Activated T-cell treated with anti-CD3 and anti-CD28 coated beads, Interleukin-2, amount 50 U/mL, for 1 hour (primary cell): ENCODE measurements around the gene GPR157.
"Not testable (repeated sequence)": the region's sequence is repeated elsewhere in the genome, so short reads cannot be mapped to it uniquely, and the experiment has no call there.

Experiments
- DNase-seq: peaks from one replicate; pipeline ENCODE4 v3.0.0-alpha.2; 2020

Gene GPR157

GRCh38 chr1:9145714-9146113, 16.8 kb upstream of the GPR157 start:
- DNase-seq, result no peak

- no peak for DNase-seq
Measured at GRCh38 chr1:9145021-9145668, 16.2 kb upstream of the GPR157 start.

- DNase-seq, result not testable (repeated sequence)
Measured at GRCh38 chr1:9144494-9144893, 15.6 kb upstream of the GPR157 start.

- DNase-seq, result no peak
Measured at GRCh38 chr1:9143250-9143649, 14.3 kb upstream of the GPR157 start.

- no peak for DNase-seq
Measured at GRCh38 chr1:9139930-9140329, 11.0 kb upstream of the GPR157 start.

GRCh38 chr1:9136932-9137331, 8.0 kb upstream of the GPR157 start:
- no peak for DNase-seq

- DNase-seq, result no peak
Measured at GRCh38 chr1:9135073-9135836, 6.4 kb upstream of the GPR157 start.

- no peak for DNase-seq
Measured at GRCh38 chr1:9133870-9134585, 5.1 kb upstream of the GPR157 start.

- peak; percentile 87 for DNase-seq
Measured at GRCh38 chr1:9129266-9130041, 552 bp upstream of the GPR157 start.

- DNase-seq, result no peak
Measured at GRCh38 chr1:9128166-9128519, 759 bp downstream of the GPR157 start.

- no peak for DNase-seq
Measured at GRCh38 chr1:9127395-9128165, 1.3 kb downstream of the GPR157 start.

GRCh38 chr1:9126511-9126910, 2.4 kb downstream of the GPR157 start:
- no peak for DNase-seq

- not testable (repeated sequence) for DNase-seq
Measured at GRCh38 chr1:9125847-9126246, 3.1 kb downstream of the GPR157 start.

- DNase-seq, result no peak
Measured at GRCh38 chr1:9125325-9125724, 3.6 kb downstream of the GPR157 start.

- not testable (repeated sequence) for DNase-seq
Measured at GRCh38 chr1:9124389-9124788, 4.5 kb downstream of the GPR157 start.

- DNase-seq, result not testable (repeated sequence)
Measured at GRCh38 chr1:9123665-9124064, 5.2 kb downstream of the GPR157 start.

GRCh38 chr1:9121496-9122409, 7.1 kb downstream of the GPR157 start:
- peak; percentile 37 for DNase-seq

- no peak for DNase-seq
Measured at GRCh38 chr1:9120312-9120958, 8.5 kb downstream of the GPR157 start.

GRCh38 chr1:9119745-9120144, 9.2 kb downstream of the GPR157 start:
- no peak for DNase-seq

GRCh38 chr1:9118186-9118585, 10.7 kb downstream of the GPR157 start:
- no peak for DNase-seq
